ENCODE data around the gene PPIF. TPM values are rescaled to one million over a fixed set of nuclear protein-coding genes. Genes with fewer than 3 reads are reported as not detected.
A peak's percentile ranks its signal among the peaks of the same experiment; 100 is the strongest.

PPIF gene
- total RNA-seq, 3 donors from 2014 or later = 54.6 to 88.5 (median 77.3) TPM

DNA sequence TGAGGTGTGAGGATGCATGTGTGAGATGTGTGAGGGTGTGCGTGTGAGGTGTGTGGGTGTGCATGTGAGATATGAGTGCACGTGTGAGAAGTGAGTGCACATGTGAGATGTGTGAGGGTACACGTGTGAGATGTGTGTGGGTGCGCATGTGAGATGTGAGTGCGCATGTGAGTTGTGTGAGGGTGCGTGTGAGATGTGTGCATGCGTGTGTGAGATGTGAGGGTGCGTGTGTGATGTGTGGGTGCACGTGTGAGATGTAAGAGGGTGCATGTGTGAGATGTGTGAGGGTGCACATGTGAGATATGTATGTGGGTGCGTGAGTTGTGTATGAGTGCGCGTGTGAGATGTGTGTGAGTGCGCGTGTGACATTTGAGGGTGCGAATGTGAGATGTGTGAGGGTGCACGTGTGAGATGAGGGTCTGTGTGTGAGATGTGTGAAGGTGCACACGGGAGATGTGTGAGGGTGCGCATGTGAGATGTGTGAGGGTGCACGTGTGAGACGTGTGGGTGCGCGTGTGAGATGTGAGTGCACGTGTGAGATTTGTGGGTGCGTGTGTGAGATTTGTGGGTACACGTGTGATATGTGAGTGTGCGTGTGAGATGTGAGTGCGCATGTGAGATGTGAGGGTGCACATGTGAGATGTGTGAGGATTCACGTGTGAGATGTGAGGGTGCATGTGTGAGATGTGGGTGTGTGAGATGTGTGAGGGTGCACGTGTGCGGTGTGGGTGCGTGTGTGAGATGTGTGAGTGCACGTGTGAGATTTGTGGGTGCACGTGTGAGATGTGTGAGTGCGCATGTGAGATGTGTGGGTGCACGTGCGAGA lies 30.5 kb downstream of the PPIF start:
- intact Hi-C loops (cut with DNase I, micrococcal nuclease) = loop anchor here (5.0 to 10.0 kb wide), 2 partner anchors 87 to 90 kb away; no protein-coding TSS in a partner anchor
- no peak for DNase-seq
- peaks cover 2% of the 10 kb centered on the region for H3K4me1 ChIP-seq (ENCODE audit: low read depth)

DNA sequence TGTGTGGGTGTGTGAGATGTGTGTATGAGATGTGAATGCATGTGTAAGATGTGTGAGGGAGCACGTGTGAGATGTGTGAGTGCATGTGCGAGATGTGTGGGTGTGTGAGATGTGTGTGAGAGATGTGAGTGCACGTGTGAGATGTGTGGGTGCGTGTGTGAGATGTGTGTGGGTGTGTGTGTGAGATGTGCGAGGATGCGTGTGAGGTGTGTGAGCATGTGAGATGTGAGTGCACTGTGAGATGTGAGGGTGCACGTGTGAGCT lies 31.0 kb downstream of the PPIF start:
- DNase-seq = peak in 1 of 3 donors; percentile 15
- intact Hi-C loops (cut with DNase I, micrococcal nuclease) = loop anchor here (5.0 to 10.0 kb wide), 2 partner anchors 86 to 89 kb away; no protein-coding TSS in a partner anchor
- no peak for ATAC-seq
- H3K9me3 ChIP-seq = no peaks in the 10 kb centered on the region
- H3K4me1 ChIP-seq (ENCODE audit: low read depth) = peaks cover 2% of the 10 kb centered on the region
- no peak for TF ChIP-seq CTCF (IDR thresholded peaks at IDR 0.05)
- no peak overlapping the region for H3K4me3 ChIP-seq
- H3K36me3 ChIP-seq (ENCODE audit: low read depth) = no peaks in the 10 kb centered on the region

More for the DNA sequence above, 30.5 kb downstream of the PPIF start:
- no peak for ATAC-seq
- no peak for TF ChIP-seq CTCF (IDR thresholded peaks at IDR 0.05)
- Histone ChIP-seq H3K4me3 (no peak overlapping the region), H3K9me3 (no peaks in the 10 kb centered on the region), H3K36me3 (ENCODE audit: low read depth) (no peaks in the 10 kb centered on the region)

GRCh38 chr10:79378647-79379511 lies 31.6 kb downstream of the PPIF start:
- no peak for ATAC-seq
- Histone ChIP-seq H3K9me3 (no peaks in the 10 kb centered on the region), H3K4me3 (no peak overlapping the region), H3K36me3 (ENCODE audit: low read depth) (no peaks in the 10 kb centered on the region), H3K4me1 (ENCODE audit: low read depth) (peaks cover 2% of the 10 kb centered on the region)
- peak in 2 of 3 donors; percentile 11 to 21 for DNase-seq
- intact Hi-C loops (cut with DNase I, micrococcal nuclease) = loop anchor here (5.0 to 10.0 kb wide), 2 partner anchors 86 to 88 kb away; no protein-coding TSS in a partner anchor
- TF ChIP-seq CTCF (IDR thresholded peaks at IDR 0.05) = no peak

DNA sequence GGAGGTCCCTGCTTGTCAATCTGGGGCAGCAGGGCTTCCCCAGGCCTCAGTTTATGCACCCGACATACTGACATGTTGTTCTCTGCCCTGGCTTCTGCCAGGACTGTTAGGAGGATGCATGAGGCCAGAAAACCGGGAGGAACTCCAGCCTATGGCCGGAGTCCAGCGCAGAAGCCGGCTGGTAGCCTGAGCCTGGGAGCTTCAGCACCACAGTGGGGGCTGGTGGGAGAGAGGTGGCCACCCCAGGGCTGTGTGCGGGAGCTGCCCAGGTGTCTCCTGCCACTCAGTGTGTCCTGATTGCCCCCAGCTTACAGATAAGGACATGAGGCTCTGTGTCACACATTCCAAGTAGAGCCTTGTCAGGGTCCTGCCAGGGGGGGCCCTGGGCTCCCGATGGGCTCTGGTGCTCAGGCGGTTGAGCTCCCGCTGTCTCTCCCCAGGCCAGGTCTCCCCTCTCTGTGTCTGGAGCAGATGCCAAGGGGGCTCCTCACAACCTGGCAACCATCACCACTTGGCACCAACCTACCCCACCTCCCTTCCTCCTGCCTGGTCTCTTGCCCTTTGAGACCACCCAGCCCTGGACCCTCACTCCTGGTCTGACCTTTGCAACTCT lies 32.3 kb downstream of the PPIF start:
- DNase-seq (peak; percentile 9 to 54 (median 32)), ATAC-seq (peak; percentile 4)
- no peaks in the 10 kb centered on the region for H3K36me3 ChIP-seq (ENCODE audit: low read depth)
- H3K4me1 ChIP-seq (ENCODE audit: low read depth) = peaks cover 2% of the 10 kb centered on the region
- intact Hi-C loops (cut with DNase I, micrococcal nuclease) = loop anchor here (5.0 to 10.0 kb wide), 2 partner anchors 85 to 88 kb away; no protein-coding TSS in a partner anchor
- no peak for TF ChIP-seq CTCF (IDR thresholded peaks at IDR 0.05)
- no peaks in the 10 kb centered on the region for H3K9me3 ChIP-seq
- no peak overlapping the region for H3K4me3 ChIP-seq

DNA sequence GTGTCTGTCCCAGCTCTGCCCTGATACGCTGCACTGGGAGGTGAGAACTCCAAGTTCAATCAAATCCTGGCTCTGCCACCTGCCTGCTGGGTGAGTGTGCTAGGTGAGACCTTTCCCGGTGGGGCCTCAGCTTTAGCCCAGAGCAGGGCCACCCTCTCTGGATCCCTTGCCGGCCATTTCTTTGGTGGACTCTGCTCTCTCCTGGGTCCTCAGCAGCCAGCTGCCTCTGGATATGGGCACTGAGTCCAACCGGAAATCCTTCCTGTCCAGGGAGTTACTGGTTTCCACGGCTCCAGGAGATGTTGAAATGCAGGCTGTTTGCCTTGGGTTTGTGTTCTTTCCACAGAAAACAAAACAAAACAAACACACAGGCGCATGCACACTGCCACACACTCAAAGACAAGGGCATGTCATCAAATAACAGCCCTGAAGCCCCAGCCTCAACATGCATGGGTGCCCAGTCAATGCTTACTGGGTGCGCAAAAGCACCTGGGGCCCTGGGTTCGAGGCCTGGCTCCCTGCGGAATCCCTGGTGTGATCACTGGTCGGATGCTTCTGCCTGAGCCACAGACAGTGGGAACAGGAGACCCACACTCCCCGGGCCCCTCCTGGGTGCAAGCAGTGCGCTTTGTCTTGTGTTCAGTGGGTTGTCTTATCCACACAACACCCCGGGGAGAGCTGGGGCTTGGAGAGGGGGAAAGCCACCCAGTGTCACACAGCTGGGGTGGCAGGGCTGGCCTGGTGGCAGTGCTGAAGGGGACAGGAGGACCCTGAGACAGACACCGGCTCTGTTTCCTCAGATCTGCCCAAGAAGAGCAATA lies 33.1 kb downstream of the PPIF start:
- H3K36me3 ChIP-seq (ENCODE audit: low read depth) = no peaks in the 10 kb centered on the region
- intact Hi-C loops (cut with DNase I, micrococcal nuclease) = no loop called here
- ATAC-seq = peak; percentile 50
- H3K4me1 ChIP-seq (ENCODE audit: low read depth) = peaks cover 2% of the 10 kb centered on the region
- TF ChIP-seq CTCF (IDR thresholded peaks at IDR 0.05) = no peak
- no peak overlapping the region for H3K4me3 ChIP-seq
- H3K9me3 ChIP-seq = no peaks in the 10 kb centered on the region
- peak; percentile 38 to 44 (median 39) for DNase-seq

Data from mucosa of descending colon (tissue), 3 donors.